Left ventricle myocardium superior (tissue), 1 donor: Measurements from ENCODE around the gene BCAR1. TPM values are rescaled to one million over a fixed set of nuclear protein-coding genes. Genes with fewer than 3 reads are reported as not detected.

ENCODE experiments used
- ATAC-seq: fragments of 200-7000 bp; cut with Tn5 transposase; one replicate; pipeline ENCODE4 v1.9.1; 2020; ENCODE audit warnings: mild to moderate bottlenecking, moderate library complexity
- DNase-seq: peaks from one replicate; pipeline ENCODE4 v3.0.0-alpha.2; 2020
- intact Hi-C: fragments of 100-400 bp; cut with micrococcal nuclease; formaldehyde crosslinking; loops from one replicate; pipeline ENCODE4 v1.11.0; 2022
- total RNA-seq: library from RNA; stranded (reverse); fragmentation: NEBNext Ultra II Directional; extraction: Animal tissue kit (Norgen Biotek cat#: 25700); gene quantifications from one replicate; pipeline ENCODE4 v1.2.1, GENCODE V29; 2021
- donor health status: DM: no; HTN: yes; CAD: no; lungs with severe emphysema.

The BCAR1 gene
- total RNA-seq, 1 donor from 2014 or later, result 82.9 TPM

GRCh38 chr16:75196836-75197235 lies 54.6 kb downstream of the BCAR1 start:
- DNase-seq, result no peak
- no peak for ATAC-seq
- intact Hi-C loops, result no loop called here

- no peak for ATAC-seq
- no peak for DNase-seq
- intact Hi-C loops, result no loop called here
Measured at GRCh38 chr16:75195811-75196790, 55.3 kb downstream of the BCAR1 start.

GRCh38 chr16:75193730-75194444 lies 57.5 kb downstream of the BCAR1 start:
- ATAC-seq (no peak), DNase-seq (no peak)
- intact Hi-C loops, result no loop called here

GRCh38 chr16:75193265-75193650 lies 58.2 kb downstream of the BCAR1 start:
- intact Hi-C loops, result no loop called here
- DNase-seq (no peak), ATAC-seq (no peak)

- DNase-seq (no peak), ATAC-seq (no peak)
- intact Hi-C loops, result no loop called here
Measured at GRCh38 chr16:75192606-75193264, 58.7 kb downstream of the BCAR1 start.

- no peak for DNase-seq
- intact Hi-C loops, result no loop called here
- ATAC-seq, result no peak
Measured at GRCh38 chr16:75189638-75190245, 61.7 kb downstream of the BCAR1 start.

- no peak for ATAC-seq
- no peak for DNase-seq
- intact Hi-C loops, result no loop called here
Measured at GRCh38 chr16:75188832-75189477, 62.5 kb downstream of the BCAR1 start.

- no peak for DNase-seq
- no peak for ATAC-seq
- intact Hi-C loops, result no loop called here
Measured at GRCh38 chr16:75181630-75182029, 69.8 kb downstream of the BCAR1 start.

GRCh38 chr16:75179208-75179607 lies 72.2 kb downstream of the BCAR1 start:
- ATAC-seq, result no peak
- DNase-seq, result no peak
- intact Hi-C loops, result no loop called here

Other genes with a start within 250 kb of the BCAR1 start
- gene LDHD, start 134.8 kb downstream of the BCAR1 start, total RNA-seq, result 83.3 TPM
- gene ZFP1, start 103.1 kb downstream of the BCAR1 start, total RNA-seq, result 6.7 TPM
- not detected for gene CTRB2, start 44.5 kb downstream of the BCAR1 start, total RNA-seq
- not detected for gene CTRB1, start 32.6 kb downstream of the BCAR1 start, total RNA-seq
- gene CFDP1, start 181.9 kb upstream of the BCAR1 start, total RNA-seq, result 24.7 TPM
- 8.6 TPM for gene TMEM170A, start 213.1 kb upstream of the BCAR1 start, total RNA-seq
- gene CHST6, start 243.8 kb upstream of the BCAR1 start, total RNA-seq, result 0.27 TPM